ENCODE results near the gene BAHCC1.

The BAHCC1 gene

DNA sequence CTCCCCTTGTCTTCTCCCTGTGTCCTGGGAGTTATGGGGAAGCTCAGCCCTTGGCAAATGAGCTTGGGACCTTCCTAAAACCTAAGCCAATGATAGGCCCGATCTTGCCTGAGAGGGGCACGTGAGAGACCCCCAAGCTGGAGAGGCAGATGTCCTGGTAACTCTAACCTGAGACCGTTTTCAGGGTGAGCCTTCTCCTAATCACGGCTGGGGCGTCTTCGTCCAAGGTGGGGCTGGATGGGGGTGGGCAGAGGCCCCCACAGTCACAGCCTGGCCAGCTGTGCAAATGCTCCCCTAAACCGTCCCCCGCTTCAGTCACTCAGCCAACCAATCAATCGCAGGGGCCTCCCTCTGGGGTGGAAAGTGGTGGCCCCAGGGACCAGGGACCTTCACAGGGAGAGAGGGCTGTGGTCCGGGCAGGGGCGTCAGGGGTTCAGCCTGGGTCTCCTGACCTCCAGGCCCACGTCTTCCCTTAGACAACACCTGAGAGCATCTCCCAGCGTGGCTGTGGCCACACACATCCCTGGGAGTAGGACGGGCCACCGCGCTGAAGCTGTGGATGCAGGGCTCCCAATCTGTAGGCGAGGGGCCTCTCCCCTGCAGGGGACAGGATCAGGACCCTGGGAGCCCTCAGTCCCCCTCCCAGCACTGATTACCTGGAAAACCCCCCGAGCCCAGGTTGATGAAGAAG lies 86.7 kb downstream of the BAHCC1 start:
- no peak for DNase-seq

DNA sequence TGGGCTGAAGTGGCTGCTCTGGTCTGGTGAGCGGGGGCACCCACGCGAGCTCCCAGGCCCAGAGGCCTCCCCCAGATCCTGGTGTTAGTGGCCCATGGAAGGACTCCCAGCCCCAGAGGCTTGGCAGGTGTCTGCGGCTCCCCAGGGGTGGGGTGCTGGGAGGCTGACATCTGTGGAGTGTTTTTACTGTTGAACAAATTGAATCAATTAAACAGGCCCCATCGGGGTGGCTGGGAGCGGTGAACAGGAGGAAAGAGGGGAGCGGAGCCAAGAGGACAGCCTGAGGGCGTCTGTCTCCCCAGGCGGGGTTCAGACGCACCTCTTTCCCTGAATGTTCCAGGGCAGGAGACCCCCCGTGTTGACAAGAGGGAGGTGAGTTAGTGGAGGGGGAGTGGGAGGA lies 87.4 kb downstream of the BAHCC1 start:
- no peak for DNase-seq

- no peak for DNase-seq
Observed at GRCh38 chr17:81483085-81483861, 88.0 kb downstream of the BAHCC1 start.

DNA sequence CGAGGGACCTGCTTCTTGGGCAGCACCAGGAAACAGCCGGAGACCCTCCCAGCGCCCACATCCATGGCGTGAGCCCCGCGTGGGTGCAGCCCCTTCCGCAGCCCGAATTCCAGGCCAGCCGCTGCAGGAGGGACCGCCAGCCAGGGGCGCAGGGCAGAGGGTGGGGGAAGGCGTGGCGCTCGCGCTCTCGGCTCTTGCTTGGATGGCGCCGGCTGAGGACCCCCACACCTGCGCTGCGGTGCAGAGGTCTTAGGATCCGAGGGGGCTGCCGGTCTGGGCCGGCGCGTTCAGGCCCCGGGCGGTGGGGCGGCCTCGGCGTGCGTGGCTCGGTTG lies 88.6 kb downstream of the BAHCC1 start:
- no peak for DNase-seq

GRCh38 chr17:81484195-81484979 lies 89.1 kb downstream of the BAHCC1 start:
- peak; percentile 83 for DNase-seq

- no peak for DNase-seq
Observed at GRCh38 chr17:81486199-81486810, 91.0 kb downstream of the BAHCC1 start.

DNA sequence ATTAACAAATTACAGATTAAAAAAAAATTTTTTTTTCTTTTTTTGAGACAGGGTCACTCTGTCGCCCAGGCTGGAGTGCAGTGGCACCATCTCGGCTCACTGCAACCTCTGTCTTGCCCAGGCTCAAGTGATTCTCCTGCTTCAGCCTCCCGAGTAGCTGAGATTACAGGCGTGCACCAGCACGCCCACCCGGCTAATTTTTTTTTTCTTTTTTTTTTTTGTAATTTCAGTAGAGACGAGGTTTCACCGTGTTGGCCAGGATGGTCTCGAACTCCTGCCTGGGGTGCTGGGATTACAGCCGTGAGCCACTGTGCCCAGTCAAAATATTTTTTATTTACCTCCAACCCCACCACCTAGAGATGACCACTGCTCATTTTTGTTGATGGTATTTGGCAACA lies 91.8 kb downstream of the BAHCC1 start:
- no peak for DNase-seq

DNA sequence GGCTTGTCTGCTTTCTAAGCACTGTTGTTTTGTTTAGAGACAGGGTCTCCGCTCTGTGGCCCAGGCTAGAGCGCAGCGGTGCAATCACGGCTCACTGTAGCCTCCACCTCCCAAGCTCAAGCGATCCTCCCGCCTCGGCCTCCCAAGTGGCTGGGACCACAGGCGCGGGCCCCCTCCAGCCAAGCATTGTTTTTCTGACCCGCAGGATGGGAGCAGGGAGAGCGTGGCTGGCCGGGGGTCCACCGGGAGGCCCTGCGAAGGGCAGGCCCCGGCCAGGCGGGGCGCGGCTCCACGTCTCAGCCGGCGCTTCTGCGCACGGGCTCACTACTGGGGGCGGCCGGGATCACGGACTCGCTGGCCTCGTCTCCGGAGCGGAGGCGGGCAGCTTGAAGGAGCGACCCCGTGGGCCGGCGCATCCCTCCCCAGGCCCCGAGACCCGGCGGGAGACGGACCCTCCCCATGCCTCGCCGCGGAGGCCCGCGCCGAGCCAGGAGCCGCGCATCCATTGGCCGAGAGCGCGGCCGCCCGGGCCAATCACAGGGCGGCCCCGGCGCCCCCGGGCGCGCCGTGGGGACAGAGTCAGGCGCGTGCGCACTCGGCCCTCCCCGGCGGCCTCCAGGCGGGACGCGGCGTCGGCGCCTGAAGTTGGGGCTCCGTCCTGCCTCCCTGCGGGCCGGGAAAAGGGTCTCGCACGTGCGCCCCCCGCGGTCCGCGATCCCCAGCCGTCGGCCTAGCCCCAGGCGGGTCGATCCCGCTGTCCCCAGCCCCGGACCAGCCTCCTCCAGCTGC lies 92.4 kb downstream of the BAHCC1 start:
- DNase-seq, result peak; percentile 68

DNA sequence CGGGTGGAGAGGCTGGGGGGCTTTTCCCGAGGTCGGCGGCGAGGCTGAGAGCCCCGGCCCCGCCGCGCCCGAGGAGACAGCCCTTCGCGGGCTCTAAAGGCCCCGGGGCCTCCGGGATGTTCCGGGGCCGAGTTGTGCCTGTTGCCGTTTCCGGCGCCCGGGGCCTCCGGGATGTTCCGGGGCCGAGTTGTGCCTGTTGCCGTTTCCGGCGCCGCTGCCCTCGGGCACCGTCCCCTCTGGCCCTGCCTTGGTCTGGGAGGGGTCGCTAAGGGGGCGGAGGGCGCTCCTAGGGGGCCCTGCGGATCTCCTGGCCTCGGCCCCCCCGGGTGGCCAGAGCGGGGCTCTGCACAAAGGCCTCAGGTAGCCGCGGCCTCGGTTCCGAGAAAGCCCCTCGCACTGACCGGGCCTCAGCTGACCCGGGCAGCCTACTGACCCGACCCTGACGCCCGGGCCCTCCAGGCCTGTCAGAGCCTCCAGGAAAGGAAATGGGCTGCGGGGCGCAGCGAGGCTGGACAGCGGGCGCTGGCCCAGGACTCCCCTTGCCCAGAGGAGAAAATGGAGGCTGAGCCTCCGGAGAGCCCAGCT lies 93.1 kb downstream of the BAHCC1 start:
- DNase-seq, result no peak

- no peak for DNase-seq
Observed at GRCh38 chr17:81489012-81489997, 94.0 kb downstream of the BAHCC1 start.

DNA sequence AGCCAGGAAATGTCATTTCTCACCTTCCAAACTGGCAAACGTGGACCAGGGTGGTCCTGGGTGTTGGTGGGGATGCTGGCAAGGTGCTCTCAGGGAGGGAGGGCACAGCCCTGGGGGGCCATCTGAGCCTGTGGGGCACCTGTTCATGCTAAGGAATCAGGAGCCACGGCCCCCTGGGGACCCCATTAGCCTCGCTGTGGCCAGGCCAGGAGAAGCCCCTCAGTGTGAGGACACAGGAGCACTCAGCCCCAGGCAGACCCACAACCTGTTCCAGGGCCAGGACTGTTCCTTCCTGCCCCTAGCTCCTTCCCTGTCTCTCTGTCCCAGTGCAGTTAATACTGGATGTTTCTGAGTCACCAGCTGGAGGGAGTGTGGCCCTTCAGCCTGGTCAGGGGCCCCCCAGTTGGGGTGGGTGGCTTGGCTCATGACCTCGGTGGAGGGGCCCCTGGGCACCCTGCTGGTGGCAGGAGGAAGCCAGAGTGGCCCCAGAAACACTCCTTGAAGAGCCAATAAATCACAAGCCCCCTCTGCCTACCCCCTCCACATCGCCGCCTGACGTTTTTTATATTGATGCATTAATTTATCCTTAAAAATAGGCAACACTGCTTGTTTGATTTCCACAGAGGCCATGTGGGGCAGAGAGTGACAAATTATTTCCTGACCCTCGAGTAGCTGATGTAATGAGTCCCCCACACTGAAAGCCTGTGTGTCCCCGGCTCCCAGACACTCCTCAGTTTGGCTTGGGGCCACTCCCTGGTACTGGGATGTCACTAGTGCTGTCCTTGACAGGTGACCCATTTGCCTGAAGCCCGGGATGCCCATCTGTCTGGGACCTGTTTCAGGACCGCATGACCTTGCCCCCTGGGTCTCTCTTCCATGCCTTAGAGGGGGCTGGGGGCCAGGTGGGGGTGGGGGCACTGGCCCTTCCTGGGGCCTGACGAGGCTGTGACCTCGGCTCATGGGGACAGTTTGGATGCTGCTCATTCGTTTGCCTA lies 95.0 kb downstream of the BAHCC1 start:
- no peak for DNase-seq

- no peak for DNase-seq
Observed at GRCh38 chr17:81491181-81491581, 95.9 kb downstream of the BAHCC1 start.

- no peak for DNase-seq
Observed at GRCh38 chr17:81491761-81492160, 96.5 kb downstream of the BAHCC1 start.

GRCh38 chr17:81492202-81492601 lies 96.9 kb downstream of the BAHCC1 start:
- DNase-seq, result no peak

- no peak for DNase-seq
Observed at GRCh38 chr17:81492706-81493105, 97.4 kb downstream of the BAHCC1 start.

GRCh38 chr17:81493198-81494038 lies 98.2 kb downstream of the BAHCC1 start:
- DNase-seq, result no peak

GRCh38 chr17:81494626-81495377 lies 99.5 kb downstream of the BAHCC1 start:
- no peak for DNase-seq

All from effector CD4-positive, alpha-beta T cell (primary cell).